Endodermal cell (in vitro differentiated cells): ENCODE data around the gene FAM13C. TPM values are rescaled to one million over a fixed set of nuclear protein-coding genes. Genes with fewer than 3 reads are reported as not detected.

ENCODE experiments used
- DNase-seq: peaks from one replicate; pipeline ENCODE4 v3.0.0-alpha.2; 2017
- H3K27ac ChIP-seq: 2 replicates; pipeline ENCODE4 v1.5.1; 2013; ENCODE audit warnings: mild to moderate bottlenecking, low read depth, low read length, moderate library complexity
- H3K27me3 ChIP-seq: 2 replicates; pipeline ENCODE4 v1.6.1; 2013; ENCODE audit warnings: mild to moderate bottlenecking, low read length, moderate library complexity; ENCODE audit not compliant: insufficient read depth, control insufficient read depth, poor library complexity, severe bottlenecking
- H3K36me3 ChIP-seq: 2 replicates; pipeline ENCODE4 v1.7.0; 2013; ENCODE audit warnings: mild to moderate bottlenecking, low read length, moderate library complexity; ENCODE audit not compliant: control insufficient read depth, insufficient read depth
- H3K4me1 ChIP-seq: one replicate; pipeline ENCODE4 v1.7.0; 2013; ENCODE audit warnings: low read length; ENCODE audit not compliant: control insufficient read depth, insufficient read depth
- H3K4me3 ChIP-seq: 2 replicates; pipeline ENCODE4 v1.5.1; 2013; ENCODE audit warnings: mild to moderate bottlenecking, low read length, moderate library complexity
- H3K9ac ChIP-seq: 2 replicates; pipeline ENCODE4 v1.6.1; 2013; ENCODE audit warnings: mild to moderate bottlenecking, low read length, moderate library complexity; ENCODE audit not compliant: poor library complexity, severe bottlenecking; ENCODE audit errors: extremely low read depth
- H3K9me3 ChIP-seq: 2 replicates; pipeline ENCODE4 v1.6.1; 2013; ENCODE audit warnings: mild to moderate bottlenecking, low read length, moderate library complexity; ENCODE audit not compliant: control insufficient read depth
- H3K27ac Mint-ChIP-seq: 2 replicates; pipeline ENCODE4 v1.8.0; 2020; ENCODE audit warnings: mixed read lengths
- H3K27me3 Mint-ChIP-seq: 2 replicates; pipeline ENCODE4 v1.8.0; 2021; ENCODE audit warnings: mild to moderate bottlenecking, mixed read lengths; ENCODE audit not compliant: insufficient read depth
- H3K36me3 Mint-ChIP-seq: 2 replicates; pipeline ENCODE4 v1.8.0; 2020; ENCODE audit warnings: low read depth, mixed read lengths
- H3K4me1 Mint-ChIP-seq: 2 replicates; pipeline ENCODE4 v1.8.0; 2020; ENCODE audit warnings: mixed read lengths
- H3K4me3 Mint-ChIP-seq: 2 replicates; pipeline ENCODE4 v1.8.0; 2020; ENCODE audit warnings: mild to moderate bottlenecking, moderate library complexity, mixed read lengths
- H3K9me3 Mint-ChIP-seq: 2 replicates; pipeline ENCODE4 v1.8.0; 2020; ENCODE audit warnings: mild to moderate bottlenecking, mixed read lengths
- CTCF ChIP-seq: fragments of 200-600 bp; sonication (generic); conservative IDR thresholded peaks from 2 replicates; pipeline ENCODE4 v1.5.0; 2021; ENCODE audit warnings: antibody characterized with exemption, mild to moderate bottlenecking
- WGBS, 2 experiments: methylation state at CpG; one replicate each; pipeline versions ENCODE4 v1.1.5 to v1.1.7; 2013; ENCODE audit warnings: missing lambda C conversion rate in 2 of 2, mixed read lengths in 1 of 2; ENCODE audit not compliant: insufficient coverage in 1 of 2, insufficient read length in 1 of 2; 5-methylcytosine and 5-hydroxymethylcytosine counted together
- total RNA-seq, 2 donors: library from RNA; stranded (reverse); fragmentation: NEBNext Ultra II Directional in 1 of 2; extraction: Animal tissue kit (Norgen Biotek cat#: 25700) in 1 of 2; gene quantifications; 2 replicates in 1 of 2; 3 replicates in 1 of 2; pipeline ENCODE4 v1.2.1, GENCODE V29; 2021

FAM13C gene
- total RNA-seq, 2 donors from 2014 or later, result 2.5 to 3.7 TPM

GRCh38 chr10:59324597-59324996, 37.8 kb downstream of the FAM13C start:
- H3K4me3 ChIP-seq, result no peak overlapping the region
- Mint-ChIP-seq H3K4me3 (no peak overlapping the region), H3K4me1 (no peaks in the 10 kb centered on the region), H3K9me3 (peaks cover 2% of the 10 kb centered on the region), H3K27ac (no peak overlapping the region), H3K27me3 (no peaks in the 10 kb centered on the region), H3K36me3 (no peaks in the 10 kb centered on the region)
- no peak overlapping the region for H3K9ac ChIP-seq
- peaks cover 32% of the 10 kb centered on the region for H3K36me3 ChIP-seq
- H3K27me3 ChIP-seq, result no peaks in the 10 kb centered on the region
- DNase-seq, result no peak
- H3K4me1 ChIP-seq, result no peaks in the 10 kb centered on the region
- H3K27ac ChIP-seq, result no peak overlapping the region
- TF ChIP-seq CTCF, result no peak
- H3K9me3 ChIP-seq, result no peaks in the 10 kb centered on the region

GRCh38 chr10:59323831-59324401, 38.4 kb downstream of the FAM13C start:
- H3K9me3 ChIP-seq, result no peaks in the 10 kb centered on the region
- Mint-ChIP-seq H3K4me3 (no peak overlapping the region), H3K27ac (no peak overlapping the region), H3K27me3 (no peaks in the 10 kb centered on the region), H3K9me3 (peaks cover 2% of the 10 kb centered on the region), H3K36me3 (no peaks in the 10 kb centered on the region), H3K4me1 (no peaks in the 10 kb centered on the region)
- H3K27me3 ChIP-seq, result no peaks in the 10 kb centered on the region
- no peak for TF ChIP-seq CTCF
- H3K4me1 ChIP-seq, result no peaks in the 10 kb centered on the region
- H3K27ac ChIP-seq, result no peak overlapping the region
- no peak overlapping the region for H3K9ac ChIP-seq
- WGBS, 2 experiments, result 90 to 93% methylated on average over 2 of the region's 2 CpGs
- DNase-seq, result no peak
- peaks cover 32% of the 10 kb centered on the region for H3K36me3 ChIP-seq
- no peak overlapping the region for H3K4me3 ChIP-seq

- H3K27ac Mint-ChIP-seq, result no peak overlapping the region
- no peak for TF ChIP-seq CTCF
These were observed 39.3 kb downstream of the FAM13C start for GRCh38 chr10:59323036-59323459.

More at GRCh38 chr10:59323036-59323459, 39.3 kb downstream of the FAM13C start:
- peaks cover 5% of the 10 kb centered on the region for H3K4me1 Mint-ChIP-seq
- no peak overlapping the region for H3K27ac ChIP-seq
- no peaks in the 10 kb centered on the region for H3K4me1 ChIP-seq
- H3K9me3 ChIP-seq, result no peaks in the 10 kb centered on the region
- no peak overlapping the region for H3K4me3 Mint-ChIP-seq
- H3K4me3 ChIP-seq, result no peak overlapping the region
- no peak for DNase-seq
- no peaks in the 10 kb centered on the region for H3K36me3 Mint-ChIP-seq
- peaks cover 32% of the 10 kb centered on the region for H3K36me3 ChIP-seq
- WGBS, 2 experiments, result 92 to 100% methylated on average over 2 of the region's 2 CpGs
- no peaks in the 10 kb centered on the region for H3K27me3 ChIP-seq
- no peaks in the 10 kb centered on the region for H3K27me3 Mint-ChIP-seq
- H3K9me3 Mint-ChIP-seq, result peaks cover 2% of the 10 kb centered on the region
- no peak overlapping the region for H3K9ac ChIP-seq
